Esophagus muscularis mucosa (tissue), 3 donors: Measurements from ENCODE around the gene TMEM205.

ENCODE experiments used
- POLR2AphosphoS5 ChIP-seq, 2 donors: sonication (generic); formaldehyde crosslinking; IDR thresholded peaks; one replicate each; pipeline ENCODE4 v1.6.1; 2017; ENCODE audit warnings: antibody characterized with exemption in 2 of 2
- TF ChIP-seq, protein P1 (sequence below), 3 experiments: fragments of 200-600 bp in 2 of 3; fragments of 450-650 bp in 1 of 3; sonication (generic) in 2 of 3; IDR thresholded peaks; one replicate each; pipeline ENCODE4 v1.5.1; 2017 to 2019; ENCODE audit warnings: antibody characterized with exemption in 3 of 3, mild to moderate bottlenecking in 2 of 3, moderate library complexity in 1 of 3

DNA sequence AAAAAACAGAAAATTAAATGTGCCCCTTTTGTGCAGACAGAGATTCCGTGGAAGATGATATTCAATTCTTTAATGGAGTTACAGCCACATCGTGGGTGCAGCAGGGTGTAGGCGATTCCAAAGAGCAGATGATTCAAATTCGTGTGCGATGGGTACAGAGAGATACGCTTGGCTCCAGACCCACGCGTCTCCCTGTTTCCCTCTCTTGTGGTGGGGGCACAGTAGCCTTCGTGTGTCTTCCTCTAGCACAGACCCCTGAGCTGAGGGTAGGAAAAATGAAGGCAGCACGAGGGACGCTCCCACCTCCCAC is 45.3 kb downstream of the TMEM205 start:
- no peak for TF ChIP-seq POLR2AphosphoS5 (IDR thresholded peaks at IDR 0.05)
- TF ChIP-seq, protein P1, sequence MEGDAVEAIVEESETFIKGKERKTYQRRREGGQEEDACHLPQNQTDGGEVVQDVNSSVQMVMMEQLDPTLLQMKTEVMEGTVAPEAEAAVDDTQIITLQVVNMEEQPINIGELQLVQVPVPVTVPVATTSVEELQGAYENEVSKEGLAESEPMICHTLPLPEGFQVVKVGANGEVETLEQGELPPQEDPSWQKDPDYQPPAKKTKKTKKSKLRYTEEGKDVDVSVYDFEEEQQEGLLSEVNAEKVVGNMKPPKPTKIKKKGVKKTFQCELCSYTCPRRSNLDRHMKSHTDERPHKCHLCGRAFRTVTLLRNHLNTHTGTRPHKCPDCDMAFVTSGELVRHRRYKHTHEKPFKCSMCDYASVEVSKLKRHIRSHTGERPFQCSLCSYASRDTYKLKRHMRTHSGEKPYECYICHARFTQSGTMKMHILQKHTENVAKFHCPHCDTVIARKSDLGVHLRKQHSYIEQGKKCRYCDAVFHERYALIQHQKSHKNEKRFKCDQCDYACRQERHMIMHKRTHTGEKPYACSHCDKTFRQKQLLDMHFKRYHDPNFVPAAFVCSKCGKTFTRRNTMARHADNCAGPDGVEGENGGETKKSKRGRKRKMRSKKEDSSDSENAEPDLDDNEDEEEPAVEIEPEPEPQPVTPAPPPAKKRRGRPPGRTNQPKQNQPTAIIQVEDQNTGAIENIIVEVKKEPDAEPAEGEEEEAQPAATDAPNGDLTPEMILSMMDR (IDR thresholded peaks at IDR 0.05), result no peak
